GM19452 (cell line): ENCODE results near the gene FBLN2.

ENCODE experiments used
- ATAC-seq: cut with Tn5 transposase; IDR thresholded peaks from one replicate; pipeline ENCODE4 v1.9.1; 2021; ENCODE audit not compliant: unreplicated experiment

The FBLN2 gene

DNA sequence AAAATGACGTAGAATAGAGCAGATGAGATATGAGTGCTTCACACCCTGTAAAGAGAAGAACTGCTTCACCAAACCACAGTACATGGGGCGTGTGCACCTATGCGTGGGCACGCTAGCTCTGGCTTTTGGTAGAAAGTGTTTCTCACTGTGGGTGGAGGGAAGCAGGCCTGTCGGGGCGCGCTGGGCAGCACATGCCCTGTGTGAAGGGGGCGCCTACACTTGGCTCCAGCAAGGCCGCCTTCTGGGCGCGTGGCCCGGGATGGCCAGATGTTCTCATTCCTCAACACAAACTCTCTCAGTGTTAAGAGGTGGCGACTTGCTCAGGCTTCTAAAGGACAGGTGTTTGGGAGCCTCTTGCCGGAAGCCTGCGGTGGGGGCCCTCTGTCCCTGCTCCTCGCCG is 90.0 kb downstream of the FBLN2 start:
- no peak for ATAC-seq

DNA sequence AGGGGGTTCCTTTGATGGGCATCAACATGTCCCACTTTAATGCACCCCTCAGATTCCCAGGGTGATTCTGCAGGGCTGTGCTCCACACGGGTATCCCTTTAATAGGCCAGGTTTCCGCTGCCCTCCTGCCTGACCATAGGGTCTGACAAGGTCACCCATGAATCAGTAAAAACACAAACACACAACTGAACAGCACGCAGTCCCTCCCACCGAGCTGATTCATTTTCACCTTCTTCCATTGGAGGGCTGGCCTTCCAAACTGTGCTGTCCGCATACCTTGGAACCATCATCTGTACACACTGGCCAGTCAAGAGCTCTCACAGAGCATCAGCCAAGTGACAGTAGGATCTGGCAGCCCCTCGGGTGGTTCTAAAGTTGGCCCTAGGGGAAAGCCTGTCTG is 93.7 kb downstream of the FBLN2 start:
- no peak for ATAC-seq

DNA sequence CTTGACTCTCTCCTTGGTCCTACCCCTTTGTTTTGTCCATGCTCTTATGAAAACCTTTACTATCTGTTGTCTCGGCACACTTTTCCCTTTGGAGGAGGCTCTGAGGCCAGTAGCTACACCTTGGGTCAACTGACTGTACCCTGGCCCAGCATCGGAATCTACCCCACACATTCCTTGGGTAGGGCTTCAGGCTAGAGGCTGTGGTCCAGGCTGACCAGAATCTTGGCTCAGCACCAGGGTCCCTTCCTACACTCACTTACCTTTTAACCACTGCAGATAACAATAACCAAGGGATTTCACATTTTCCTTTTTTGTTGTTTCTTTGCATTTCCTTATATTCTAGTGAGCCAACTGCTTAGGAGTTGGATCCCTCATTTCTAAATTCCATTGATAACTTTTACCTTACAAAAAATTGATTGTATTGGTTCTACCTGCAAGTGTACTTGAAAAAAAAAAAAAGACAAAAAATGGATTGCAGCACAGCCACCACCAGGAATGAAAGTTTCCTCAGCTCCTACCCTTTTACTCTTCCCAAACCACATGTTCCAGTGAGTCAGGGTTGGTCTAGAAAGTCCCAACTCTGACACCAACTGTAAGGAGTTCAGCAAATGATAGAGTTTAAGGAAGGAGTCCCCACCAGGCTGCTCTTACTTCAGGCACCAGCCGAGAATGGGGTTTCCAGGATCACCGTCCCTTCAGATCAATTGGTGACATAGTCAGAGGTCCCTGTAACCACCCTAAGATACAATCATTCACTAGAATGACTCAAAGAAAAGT is 95.6 kb downstream of the FBLN2 start:
- ATAC-seq, result no peak

DNA sequence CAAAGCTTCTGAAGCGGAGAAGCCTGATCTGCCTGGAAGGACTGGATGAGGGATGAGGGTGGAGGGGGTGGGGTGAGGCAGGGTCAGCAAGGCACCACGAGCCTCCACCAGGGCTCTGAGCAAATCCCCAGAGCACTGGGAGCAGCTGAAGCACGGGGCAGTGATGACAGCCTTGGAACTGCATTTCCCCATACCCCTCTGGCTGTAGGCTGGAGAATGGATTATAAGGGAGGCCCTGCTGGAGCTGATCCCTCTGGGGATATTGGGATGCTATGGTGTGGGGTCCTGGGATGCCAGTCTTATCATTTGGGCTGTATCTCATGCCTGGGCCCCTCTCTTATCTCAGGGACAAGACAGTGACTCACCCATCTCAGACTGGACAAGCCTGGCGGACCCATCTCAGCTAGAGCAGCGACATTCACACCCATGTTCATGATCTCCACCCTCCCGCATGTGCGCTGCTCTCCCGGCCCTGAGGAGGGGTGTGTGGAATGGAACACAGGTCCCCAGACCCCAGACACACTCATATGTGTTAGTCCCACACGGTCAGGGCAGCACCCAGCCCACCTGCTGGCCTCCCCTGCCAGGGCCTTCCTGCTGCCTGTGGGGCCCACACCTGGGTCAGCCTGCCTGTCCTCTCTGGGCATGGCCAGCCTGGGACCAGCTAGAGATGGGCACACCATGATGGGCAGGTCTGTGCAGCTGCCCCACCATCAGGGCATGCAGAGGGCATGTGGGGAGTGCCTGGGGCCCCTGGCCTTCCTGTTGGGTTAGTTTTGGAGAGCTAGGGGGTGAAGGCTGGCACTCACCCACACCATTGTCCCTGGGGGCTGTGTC is 97.1 kb downstream of the FBLN2 start:
- ATAC-seq, result no peak

DNA sequence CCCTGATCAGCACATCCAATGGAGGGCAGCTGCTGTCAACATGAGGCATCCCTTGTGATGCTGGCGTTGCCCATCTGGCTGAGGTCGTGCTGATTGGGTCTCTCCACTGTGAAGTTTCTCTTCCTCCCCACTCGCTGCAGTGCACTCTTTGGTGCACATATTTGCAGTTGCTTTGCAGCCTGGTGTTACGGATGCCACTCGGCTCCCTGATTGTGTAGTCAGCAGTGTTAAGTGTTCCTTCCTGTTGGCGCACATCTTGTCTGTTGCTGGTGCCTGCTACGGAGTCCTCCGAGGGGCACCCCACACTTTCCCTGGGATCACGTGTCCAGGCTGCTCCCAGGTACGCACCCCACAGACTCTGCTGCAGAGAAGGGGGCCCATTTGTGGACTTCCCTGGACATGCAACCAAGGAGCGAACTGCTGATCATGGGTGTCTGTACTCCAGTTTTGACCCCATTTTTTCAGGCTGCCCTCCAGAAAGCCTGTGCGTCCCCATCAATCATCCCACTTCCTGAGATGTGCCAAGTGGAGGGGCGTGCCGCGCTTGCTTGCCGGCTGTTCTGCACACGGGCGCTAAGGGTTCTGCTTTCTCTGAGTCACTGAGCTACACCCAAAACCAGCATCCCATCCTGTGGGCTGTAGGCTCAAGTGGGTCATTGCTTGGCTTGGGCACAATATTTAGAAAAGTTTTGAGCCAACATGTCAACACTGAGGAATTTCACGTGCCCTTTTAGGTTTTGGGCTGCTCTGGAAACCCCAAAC is 98.6 kb downstream of the FBLN2 start:
- no peak for ATAC-seq

DNA sequence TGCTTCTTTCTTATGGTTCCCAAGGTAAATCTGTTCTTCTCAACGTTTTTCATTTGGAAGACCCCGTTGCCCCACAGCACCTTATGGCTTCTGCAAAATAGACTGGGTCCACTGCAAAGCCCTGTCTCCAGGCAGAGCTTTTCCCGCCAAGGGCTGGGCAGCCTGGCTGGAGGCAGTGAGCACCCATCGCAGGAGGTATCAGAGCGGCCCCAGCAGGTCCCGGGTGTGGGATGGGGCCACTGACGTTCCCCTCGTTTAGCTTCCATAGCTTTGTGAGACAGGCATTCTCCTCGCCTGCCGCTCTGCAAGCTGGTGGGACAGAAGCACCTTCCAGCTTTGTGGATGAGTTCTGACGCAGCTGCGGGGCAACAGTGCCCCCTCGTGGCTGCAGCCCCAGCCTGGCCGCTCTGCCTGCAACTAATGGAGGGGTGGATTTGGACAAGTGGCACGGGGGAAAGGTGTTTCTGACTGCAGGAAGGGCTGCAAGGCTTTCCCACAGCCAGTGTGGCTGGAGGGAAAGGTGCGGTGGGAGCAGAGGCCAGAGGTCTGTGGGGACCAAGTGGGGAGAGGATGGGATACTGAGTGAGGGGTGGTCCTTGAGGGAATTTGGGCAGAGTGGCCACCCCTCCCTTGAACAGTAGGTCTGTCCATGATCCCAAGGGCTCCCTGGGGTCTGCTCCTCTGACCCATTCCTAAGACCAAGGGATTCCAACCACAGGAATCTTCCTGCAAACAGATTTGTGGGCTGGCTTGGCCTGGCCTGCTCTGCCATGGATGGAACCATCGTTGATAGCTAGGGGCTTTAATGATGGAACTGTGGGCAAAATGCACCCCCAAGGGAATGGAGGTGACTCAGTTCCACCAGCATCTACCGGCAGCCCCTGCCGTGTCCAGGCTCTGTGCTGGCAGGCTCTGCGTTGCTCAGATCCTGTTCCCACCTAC is 99.4 kb downstream of the FBLN2 start:
- ATAC-seq, result no peak

DNA sequence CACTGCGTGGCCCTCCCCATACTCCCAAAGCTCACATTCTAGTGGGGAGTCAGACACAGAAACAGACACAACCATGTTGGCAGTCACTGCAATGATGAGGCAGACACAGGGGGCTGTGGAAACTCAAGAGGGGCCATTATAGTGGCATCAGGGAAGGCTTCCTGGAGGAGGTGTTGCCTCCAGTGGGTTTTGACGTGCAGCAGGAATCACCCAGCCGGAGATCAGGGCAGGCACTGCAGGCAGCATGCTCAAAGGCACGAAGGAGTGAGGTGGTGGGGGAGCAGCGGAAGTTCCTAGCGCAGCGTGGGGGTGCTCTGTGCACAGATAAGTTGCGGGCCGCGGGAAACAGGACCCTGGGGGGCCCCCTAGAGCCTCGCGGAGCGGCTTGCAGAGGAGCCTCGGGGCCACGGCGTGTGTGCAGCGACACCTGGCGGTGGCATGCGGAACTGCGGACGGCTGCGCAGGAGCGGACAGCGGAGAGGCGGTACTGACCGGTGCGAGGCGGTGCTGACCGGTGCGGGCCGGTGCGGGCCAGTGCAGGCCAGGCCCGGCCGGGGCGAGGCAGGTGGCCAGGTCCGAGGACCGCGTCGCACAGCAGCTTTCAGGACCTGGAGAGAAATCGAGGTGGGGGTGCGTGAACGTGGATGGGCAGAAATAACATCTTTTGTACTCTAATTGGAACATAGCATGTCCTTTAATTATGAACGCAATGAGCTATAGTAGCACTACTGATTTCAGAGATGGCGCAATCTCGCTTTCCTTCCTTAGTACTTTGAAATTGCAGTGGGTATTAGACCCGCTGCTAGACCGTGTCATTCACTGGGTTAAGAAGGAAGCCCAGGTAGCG is 101.5 kb downstream of the FBLN2 start:
- no peak for ATAC-seq

DNA sequence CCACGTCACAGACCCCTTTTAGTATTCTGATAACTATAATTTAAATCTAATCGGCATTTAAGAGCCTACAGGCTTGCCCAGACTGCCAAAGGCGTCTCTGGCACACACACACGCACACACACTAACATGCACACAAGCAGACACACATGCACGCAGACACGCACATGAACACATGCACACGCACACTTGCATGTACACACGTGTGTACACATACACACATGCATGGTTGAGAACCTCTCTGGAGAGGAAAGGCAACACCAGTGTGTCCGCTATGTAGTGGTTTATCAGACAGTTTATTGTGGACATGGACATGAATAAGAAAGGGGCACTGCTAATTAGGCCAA is 102.1 kb downstream of the FBLN2 start:
- no peak for ATAC-seq

DNA sequence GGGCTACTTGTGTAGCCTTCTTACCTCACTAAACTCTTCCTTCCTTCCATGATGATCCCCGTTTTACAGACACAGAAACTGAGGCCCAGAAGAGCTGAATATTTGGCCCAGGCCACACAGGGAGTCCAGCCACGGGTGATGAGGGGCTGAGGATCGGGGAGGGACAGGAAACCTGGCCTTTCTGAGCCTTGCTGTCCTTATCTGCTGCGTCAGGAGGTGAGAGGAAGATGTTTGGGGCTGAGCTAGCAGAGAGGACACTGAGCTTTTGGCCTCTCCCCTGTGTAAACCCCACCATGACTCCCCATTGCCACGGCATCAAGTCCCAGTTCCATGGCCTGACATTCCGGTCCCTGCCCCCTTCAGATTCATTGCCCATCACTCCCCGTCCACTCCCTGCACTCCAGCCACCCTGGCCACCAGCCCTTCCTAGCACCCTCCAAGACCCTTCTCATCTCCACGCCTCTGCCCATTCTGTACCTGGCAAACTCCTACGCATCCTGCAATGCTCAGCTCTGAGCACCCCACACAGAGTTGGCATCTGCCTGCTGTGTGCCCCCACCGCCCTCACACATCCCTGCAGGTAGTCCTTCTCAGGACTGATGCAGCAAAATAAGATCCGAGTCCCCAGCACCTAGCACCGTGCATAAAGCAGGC is 103.0 kb downstream of the FBLN2 start:
- no peak for ATAC-seq

DNA sequence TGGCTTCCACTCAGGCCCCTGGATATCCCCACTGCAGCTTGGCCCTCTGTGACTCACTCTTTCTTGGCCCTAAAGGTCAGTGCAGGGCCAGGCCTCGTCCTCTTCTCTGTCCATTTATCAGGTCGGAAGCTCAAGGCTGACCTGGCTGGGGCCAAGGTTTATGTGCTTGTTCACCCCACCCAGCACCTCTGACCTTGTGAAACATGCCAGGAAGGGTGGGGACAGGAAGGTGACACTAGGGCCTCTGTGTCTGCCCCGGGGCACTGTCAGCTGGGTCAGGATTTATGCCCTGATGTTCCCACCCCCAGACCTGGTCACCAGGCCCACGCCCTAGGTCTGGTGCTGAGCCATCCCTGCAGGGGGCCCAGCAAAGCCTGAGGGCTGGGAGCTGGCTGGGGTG is 103.8 kb downstream of the FBLN2 start:
- no peak for ATAC-seq

DNA sequence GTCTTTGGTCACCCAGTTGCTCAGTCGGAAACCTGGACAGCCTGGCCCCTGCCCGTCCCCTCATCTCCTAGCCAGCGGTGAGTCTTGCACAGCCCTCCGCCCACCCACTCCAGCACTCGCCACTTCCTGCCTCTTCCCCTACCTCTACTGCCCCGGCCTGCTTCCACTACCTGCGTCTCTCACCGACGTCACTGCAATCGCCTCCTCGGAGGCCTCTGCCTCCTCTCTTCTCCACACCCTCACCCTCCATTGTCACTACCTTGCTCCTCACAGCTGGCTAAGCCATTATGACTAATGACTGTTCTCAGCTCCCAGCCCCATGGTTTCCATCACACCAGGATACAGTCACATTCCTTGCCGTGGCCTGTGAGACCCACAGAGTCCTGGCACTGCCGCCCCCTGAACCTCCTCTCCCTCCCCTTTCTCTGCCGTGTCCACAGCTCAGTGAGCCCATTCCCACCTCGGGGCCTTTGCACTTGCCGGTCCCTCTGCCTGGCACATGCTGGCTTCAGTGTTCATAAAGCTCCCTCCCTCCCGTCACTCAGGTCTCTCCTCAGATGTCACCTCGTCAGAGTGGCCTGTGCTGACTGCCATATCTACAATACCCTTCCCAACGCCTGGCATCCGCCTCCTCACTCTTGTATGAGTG is 104.8 kb downstream of the FBLN2 start:
- no peak for ATAC-seq

DNA sequence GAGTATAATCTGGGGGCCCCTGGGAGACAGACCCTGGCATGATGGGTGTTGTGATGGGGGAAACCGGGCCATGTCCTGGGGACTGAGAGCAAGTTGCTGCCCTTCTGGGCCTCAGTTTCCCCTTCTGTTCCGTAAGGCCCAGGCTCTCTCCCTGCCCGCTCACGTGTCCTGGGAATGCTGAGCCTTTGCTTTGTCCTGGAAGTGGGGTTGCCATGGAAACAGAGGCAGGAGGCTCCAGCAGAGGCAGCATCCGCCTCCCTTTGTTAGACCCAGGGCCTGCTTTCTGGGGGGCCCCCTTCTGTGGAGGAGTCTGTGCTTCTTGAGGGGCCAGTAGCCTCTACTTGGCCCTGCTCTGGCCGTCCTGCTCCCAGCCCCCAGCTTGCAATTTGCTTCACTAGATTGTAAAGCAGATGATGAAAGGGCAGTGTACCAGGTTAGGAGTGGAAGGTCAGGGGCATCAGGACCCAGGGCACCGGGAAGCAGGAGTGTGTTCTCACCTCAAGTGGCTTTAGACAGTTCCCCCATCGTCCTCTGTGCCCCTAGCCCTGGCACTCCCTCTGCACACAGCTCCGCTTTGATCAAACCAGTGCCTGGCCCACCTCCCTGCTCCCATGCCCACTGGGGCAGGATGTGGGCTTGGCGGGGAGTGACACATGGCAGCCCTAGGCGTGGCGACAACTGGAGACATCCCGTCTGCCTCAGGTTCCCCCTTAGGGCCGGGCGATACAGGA is 105.6 kb downstream of the FBLN2 start:
- no peak for ATAC-seq

DNA sequence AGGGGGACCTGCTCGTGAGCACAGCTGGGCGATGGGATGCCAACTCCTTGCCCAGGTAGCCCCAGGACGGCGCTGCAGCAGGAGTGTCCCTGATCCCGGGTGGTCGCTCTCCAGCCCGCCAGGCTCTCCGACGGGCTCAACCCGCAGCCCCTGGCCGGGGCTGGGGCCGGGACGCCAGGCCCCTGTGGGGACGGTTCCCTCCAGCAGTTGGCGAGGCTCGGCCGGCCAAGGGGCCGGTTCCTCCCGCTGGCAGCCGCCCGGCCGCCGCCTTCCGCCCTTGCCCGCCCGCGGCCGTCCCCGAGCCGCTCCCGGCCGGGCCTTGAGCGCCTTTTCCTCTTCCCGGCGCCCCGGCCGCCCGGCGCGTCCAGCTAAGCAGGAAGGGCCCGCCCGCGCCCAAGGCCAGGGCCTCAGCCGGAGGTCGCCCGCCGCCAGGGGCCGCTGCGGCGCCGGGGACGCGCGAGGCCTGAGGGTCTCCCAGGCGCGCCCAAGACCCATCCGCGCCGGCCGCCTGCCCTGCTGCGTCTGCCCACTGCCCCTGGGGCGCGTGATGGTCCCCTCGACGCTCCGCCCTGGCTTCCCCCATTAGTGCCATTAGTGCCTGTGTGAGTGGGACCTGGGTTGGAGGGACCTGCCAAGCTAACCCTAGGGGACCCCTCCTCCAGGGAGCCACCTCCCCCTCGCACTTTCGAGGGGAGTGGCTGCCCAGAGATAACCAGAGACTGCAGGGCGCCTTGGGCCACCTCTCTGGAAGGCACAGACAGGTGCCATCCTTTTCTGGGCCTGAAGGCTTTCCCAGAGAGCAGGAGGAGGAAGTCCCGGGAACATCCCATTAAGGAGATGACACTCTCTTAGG is 106.4 kb downstream of the FBLN2 start:
- no peak for ATAC-seq

DNA sequence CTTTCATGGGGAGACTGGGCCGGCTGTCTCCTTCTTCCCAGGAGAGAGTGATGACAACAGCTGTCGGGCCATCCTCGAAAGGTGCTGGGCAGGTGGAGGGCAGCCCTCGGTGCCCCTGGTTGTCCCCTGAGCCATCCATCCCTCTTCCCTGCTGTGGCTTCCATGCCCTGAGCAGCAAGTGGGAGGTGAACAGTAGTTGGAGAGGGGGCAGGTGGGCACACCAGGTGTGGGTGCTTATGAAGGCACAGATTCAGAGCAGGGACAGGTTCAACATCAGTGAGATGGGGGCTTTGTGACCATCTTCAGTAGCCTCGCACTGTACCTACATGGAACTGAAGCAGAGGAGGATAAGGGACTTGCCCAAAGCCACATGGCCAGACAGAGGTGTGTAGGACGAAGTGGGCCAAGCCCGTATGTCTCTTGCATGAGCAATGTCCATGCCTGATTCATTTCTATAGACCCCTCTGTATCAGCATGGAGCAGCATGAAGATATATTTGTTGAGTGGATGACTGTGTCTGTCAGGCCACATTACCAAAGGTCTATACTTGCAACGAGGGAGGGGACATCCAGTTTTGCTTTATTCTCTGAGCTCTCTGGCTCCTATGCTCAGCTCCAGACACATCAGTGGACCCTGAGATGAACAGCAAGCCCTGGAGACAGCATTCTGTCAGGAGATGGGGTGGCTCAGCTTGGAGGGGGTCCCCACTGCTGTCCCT is 107.8 kb downstream of the FBLN2 start:
- no peak for ATAC-seq

DNA sequence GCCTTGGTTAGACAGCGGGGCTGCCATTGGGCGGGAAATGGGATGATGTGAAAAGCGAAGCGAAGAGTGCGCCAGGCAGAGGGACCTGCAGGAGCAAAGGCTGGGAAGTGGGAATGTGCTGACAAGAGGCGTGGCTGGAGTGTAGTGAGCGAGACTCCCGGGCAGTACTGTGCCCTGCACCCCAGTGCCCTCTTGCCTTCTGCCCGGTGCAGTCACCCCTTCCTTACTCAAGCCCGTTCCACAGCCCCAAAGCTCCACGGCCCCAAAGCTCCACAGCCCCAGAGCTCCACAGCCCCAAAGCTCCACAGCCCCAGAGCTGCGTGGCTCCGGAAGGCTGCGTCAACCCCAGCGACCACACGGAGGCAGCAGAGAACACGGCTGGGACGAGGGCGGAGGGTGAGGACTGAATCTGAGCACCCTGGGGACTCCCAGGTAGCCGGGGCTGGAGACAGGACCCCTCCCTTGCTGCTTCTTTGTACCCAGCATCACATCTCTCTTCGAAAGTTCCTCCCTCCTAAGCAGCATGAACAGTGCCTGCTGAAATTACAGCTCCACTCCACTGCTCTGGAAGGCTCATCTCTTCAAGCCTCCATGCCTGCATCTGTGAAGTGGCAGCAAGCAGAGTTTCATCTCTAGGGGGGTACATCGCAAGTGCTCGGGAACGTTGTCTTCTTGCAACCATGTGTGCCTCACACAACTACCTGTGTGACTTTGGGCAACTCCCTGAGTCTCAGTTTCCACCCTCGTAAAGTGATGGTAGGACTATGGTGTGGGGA is 108.9 kb downstream of the FBLN2 start:
- ATAC-seq, result peak; percentile 68

DNA sequence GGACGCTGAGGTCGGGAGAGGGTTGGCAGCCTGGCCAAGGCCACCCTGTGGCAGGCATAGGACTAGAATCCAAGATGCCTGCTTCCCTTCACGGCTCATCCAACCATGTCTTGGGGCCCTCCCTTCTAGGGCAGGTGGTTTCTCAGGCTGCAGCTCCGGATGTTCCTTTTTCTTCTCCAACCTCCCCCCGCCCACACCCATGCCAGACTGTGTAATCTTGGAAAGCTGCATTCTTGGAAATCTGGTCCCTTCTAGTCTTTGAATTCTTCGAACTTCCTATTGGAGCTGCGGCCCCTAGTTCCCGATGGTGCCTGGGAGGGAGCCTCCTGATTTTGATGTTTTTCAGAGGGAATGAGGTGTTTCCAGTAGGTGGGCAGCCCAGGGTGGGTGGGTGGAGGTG is 109.8 kb downstream of the FBLN2 start:
- no peak for ATAC-seq
